IMR-90 (cell line): ENCODE measurements around the gene LPXN. TPM values are rescaled to one million over a fixed set of nuclear protein-coding genes. Genes with fewer than 3 reads are reported as not detected.

Experiments used
- ATAC-seq: fragments of 200-7000 bp; cut with Tn5 transposase; 2 replicates; pipeline ENCODE4 v1.9.1; 2020; ENCODE audit warnings: low read depth, mild to moderate bottlenecking, moderate library complexity
- BruUV-seq: library from RNA; stranded (reverse); fragments of 400-500 nt; replicated peaks from 2 replicates; lab custom pipeline; 2021; lab: Mats Ljungman, UMichigan
- CTCF ChIA-PET: fragments of 300-600 bp; formaldehyde crosslinking; extraction: SDS; loops from one replicate; lab custom pipeline; 2021; ENCODE audit warnings: antibody characterized with exemption; lab: Yijun Ruan, JAX
- POLR2A ChIA-PET: fragments of 300-600 bp; sonication (Branson Sonifier 250); formaldehyde crosslinking; loops from one replicate; lab custom pipeline; 2022; ENCODE audit warnings: antibody characterized with exemption; ENCODE audit not compliant: unreplicated experiment; lab: Charles Lee
- DNase-seq: peaks from one replicate; pipeline ENCODE4 v3.0.0; 2013
- H2AFZ ChIP-seq: replicated peaks from 2 replicates; pipeline ENCODE3; 2013; ENCODE audit warnings: low read length, mild to moderate bottlenecking; ENCODE audit not compliant: poor library complexity
- H2AK5ac ChIP-seq: 2 replicates; pipeline ENCODE4 v1.6.1; 2013; ENCODE audit warnings: low read depth, low read length, inconsistent platforms
- H2AK9ac ChIP-seq: replicated peaks from 2 replicates; pipeline ENCODE3; 2013; ENCODE audit warnings: mild to moderate bottlenecking, low read depth, low read length, moderate library complexity; ENCODE audit not compliant: poor library complexity
- H2BK120ac ChIP-seq: 2 replicates; pipeline ENCODE4 v1.6.1; 2013; ENCODE audit warnings: low read depth, low read length, inconsistent platforms
- H2BK15ac ChIP-seq: 3 replicates; pipeline ENCODE4 v1.6.1; 2013; ENCODE audit warnings: low read depth, low read length, inconsistent platforms
- H2BK20ac ChIP-seq: 2 replicates; pipeline ENCODE4 v1.6.1; 2013; ENCODE audit warnings: low read depth, mild to moderate bottlenecking, inconsistent platforms, low read length, moderate library complexity
- H2BK5ac ChIP-seq: 2 replicates; pipeline ENCODE4 v1.6.1; 2013; ENCODE audit warnings: mild to moderate bottlenecking, low read depth, low read length, inconsistent platforms; ENCODE audit not compliant: poor library complexity, severe bottlenecking
- H3K14ac ChIP-seq: replicated peaks from 2 replicates; pipeline ENCODE4 v1.6.1; 2013; ENCODE audit warnings: low read depth, low read length, inconsistent platforms
- H3K18ac ChIP-seq: 2 replicates; pipeline ENCODE4 v1.6.1; 2013; ENCODE audit warnings: low read depth, low read length, control low read depth
- H3K23ac ChIP-seq: 2 replicates; pipeline ENCODE4 v1.6.1; 2013; ENCODE audit warnings: low read depth, low read length, inconsistent platforms
- H3K27ac ChIP-seq: 2 replicates; pipeline ENCODE4 v1.5.1; 2013; ENCODE audit warnings: mild to moderate bottlenecking, control low read depth, low read length; ENCODE audit not compliant: insufficient read depth
- H3K27me3 ChIP-seq: 2 replicates; pipeline ENCODE4 v1.6.1; 2013; ENCODE audit warnings: low read length; ENCODE audit not compliant: control insufficient read depth, insufficient read depth
- H3K36me3 ChIP-seq: 2 replicates; pipeline ENCODE4 v1.6.1; 2013; ENCODE audit warnings: low read length, mixed read lengths; ENCODE audit not compliant: control insufficient read depth, insufficient read depth
- H3K4ac ChIP-seq: 2 replicates; pipeline ENCODE4 v1.6.1; 2013; ENCODE audit warnings: low read depth, low read length, inconsistent platforms
- H3K4me1 ChIP-seq: 2 replicates; pipeline ENCODE4 v1.6.1; 2013; ENCODE audit warnings: low read length, mixed read lengths; ENCODE audit not compliant: control insufficient read depth, insufficient read depth
- H3K4me2 ChIP-seq: 2 replicates; pipeline ENCODE4 v1.6.1; 2013; ENCODE audit warnings: low read depth, mild to moderate bottlenecking, control low read depth, low read length, moderate library complexity
- H3K4me3 ChIP-seq: 2 replicates; pipeline ENCODE4 v1.5.1; 2013; ENCODE audit warnings: low read depth, mild to moderate bottlenecking, control low read depth, low read length, moderate library complexity; ENCODE audit not compliant: insufficient read depth
- H3K56ac ChIP-seq: 2 replicates; pipeline ENCODE4 v1.6.1; 2013; ENCODE audit warnings: low read length, inconsistent platforms; ENCODE audit not compliant: insufficient read depth; ENCODE audit errors: extremely low read depth
- H3K79me1 ChIP-seq, 2 experiments: 2 replicates each; pipeline ENCODE4 v1.6.1; 2013; ENCODE audit warnings: low read length in 2 of 2, inconsistent platforms in 1 of 2, low read depth in 1 of 2
- H3K9ac ChIP-seq: 2 replicates; pipeline ENCODE4 v1.6.1; 2013; ENCODE audit warnings: low read depth, low read length, control low read depth
- H3K9me1 ChIP-seq: 2 replicates; pipeline ENCODE4 v1.6.1; 2013; ENCODE audit warnings: low read length, inconsistent platforms; ENCODE audit not compliant: insufficient read depth
- H3K9me3 ChIP-seq: 2 replicates; pipeline ENCODE4 v1.6.1; 2013; ENCODE audit warnings: low read length; ENCODE audit not compliant: control insufficient read depth, insufficient read depth
- H4K20me1 ChIP-seq: 2 replicates; pipeline ENCODE4 v1.6.1; 2013; ENCODE audit warnings: low read length, inconsistent platforms; ENCODE audit not compliant: insufficient read depth
- H4K5ac ChIP-seq: 2 replicates; pipeline ENCODE4 v1.6.1; 2013; ENCODE audit warnings: mild to moderate bottlenecking, low read depth, low read length, control low read depth
- H4K8ac ChIP-seq, 2 experiments: 2 replicates each; pipeline ENCODE4 v1.6.1; 2013; ENCODE audit warnings: low read depth in 2 of 2, low read length in 2 of 2, control low read depth in 1 of 2, inconsistent platforms in 1 of 2
- H4K91ac ChIP-seq: 2 replicates; pipeline ENCODE4 v1.6.1; 2013; ENCODE audit warnings: low read depth, low read length, inconsistent platforms; ENCODE audit not compliant: insufficient read depth
- BHLHE40 ChIP-seq: fragments of 150-350 bp; IDR thresholded peaks from 2 replicates; pipeline ENCODE4 v1.6.1; 2016; ENCODE audit warnings: mild to moderate bottlenecking, low read depth, low read length
- POLR2A ChIP-seq: IDR thresholded peaks from 2 replicates; pipeline ENCODE4 v1.6.1; 2012; ENCODE audit warnings: mild to moderate bottlenecking, low read depth, low read length
- WGBS, 2 experiments: methylation state at CpG; one replicate each; pipeline versions ENCODE4 v1.1.5 to v1.1.7; 2013; ENCODE audit warnings: missing lambda C conversion rate in 2 of 2; ENCODE audit not compliant: insufficient read length in 1 of 2; ENCODE audit errors: extremely low coverage in 2 of 2; 5-methylcytosine and 5-hydroxymethylcytosine counted together
- dilution Hi-C: fragments of 300-500 bp; cut with HindIII; formaldehyde crosslinking; loops from one replicate; pipeline ENCODE4 v1.14.3; 2018; ENCODE audit warnings: low sequenced_read_pairs; ENCODE audit not compliant: unreplicated experiment
- in situ Hi-C: fragments of 300-500 bp; cut with MboI; formaldehyde crosslinking; loops from 3 replicates; pipeline ENCODE4 v1.14.3; 2019; ENCODE audit warnings: low sequenced_read_pairs, inconsistent platforms, mixed read lengths
- intact Hi-C: fragments of 100-400 bp; cut with micrococcal nuclease; formaldehyde crosslinking; loops from 2 replicates; pipeline ENCODE4 v1.10.0; 2022
- polyA plus RNA-seq, 3 experiments: library from polyadenylated mRNA; depleted of rRNA; stranded (reverse); fragments of >200 nt; gene quantifications; 2 replicates each; pipeline ENCODE4 v1.2.3, GENCODE V29; 2012; ENCODE audit warnings: low replicate concordance in 1 of 3
- total RNA-seq: library from RNA; depleted of rRNA; stranded (reverse); fragments of >200 nt; gene quantifications from 2 replicates; pipeline ENCODE4 v1.2.3, GENCODE V29; 2012

LPXN gene
- total and polyA plus RNA-seq, 2 of the 4 experiments (the other 2 are of a cell fraction) = 13.4 to 15.7 TPM

DNA sequence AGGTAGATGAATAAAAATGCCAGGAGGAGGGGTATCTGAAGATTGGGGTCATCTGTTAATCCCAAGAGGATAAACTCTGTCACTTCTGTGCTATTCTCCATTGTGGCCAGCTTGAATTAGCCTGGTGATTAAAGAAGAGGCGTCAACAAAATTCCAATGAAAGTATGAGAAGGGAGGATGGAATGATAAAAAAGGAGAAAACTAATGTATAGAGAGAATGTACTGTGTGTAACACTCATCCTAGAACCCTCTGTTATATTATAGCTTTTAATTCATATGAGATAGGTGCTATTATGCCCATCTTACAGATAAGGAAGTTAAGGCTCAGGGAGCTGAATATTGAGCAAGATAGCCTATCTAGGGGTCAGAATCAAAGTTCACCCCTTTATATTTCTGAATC, 67.7 kb downstream of the LPXN start, which contains the start of gene OR5B21:
Gene OR5B21 (minus strand): TSS at position 101 of the 400 bp plus-strand sequence. CDS start 0 bp downstream, at position 101.
- intact Hi-C loops (no loop called here), in situ Hi-C loops (loop anchor here (25.0 kb wide), 1 partner anchor 1021 kb away; no protein-coding TSS in a partner anchor), dilution Hi-C loops (no loop called here)
- peak within 1 kb of the TSS; percentile 74; the same call in 1 of the 2 replicates for H4K5ac ChIP-seq
- H4K8ac ChIP-seq = peak within 1 kb of the TSS; percentile 41 to 65; a peak in 2 of 4 replicates
- peak within 1 kb of the TSS; percentile 87 for H2BK120ac ChIP-seq
- H3K27ac ChIP-seq = no peak within 1 kb of the TSS
- peak within 1 kb of the TSS; percentile 93 for H2BK20ac ChIP-seq
- peaks cover 2% of the 10 kb centered on the region; the same call in 1 of the 2 replicates for H3K9me1 ChIP-seq
- peak within 1 kb of the TSS; percentile 56; the same call in 1 of the 2 replicates for H2AK5ac ChIP-seq
- ChIA-PET CTCF (interaction anchor here (0.6 kb wide), 1 partner anchor 708 kb away, joined by 5 read pairs; no protein-coding TSS in a partner anchor), POLR2A (no interaction called here)
- DNase-seq = no peak
- H3K4me2 ChIP-seq = no peak within 1 kb of the TSS
- no peaks in the 10 kb centered on the region for H3K9me3 ChIP-seq
- peak within 1 kb of the TSS; percentile 45 for H3K4ac ChIP-seq
- H2BK5ac ChIP-seq = peak within 1 kb of the TSS; percentile 83
- no peak within 1 kb of the TSS for H3K9ac ChIP-seq
- no peaks in the 10 kb centered on the region for H3K79me1 ChIP-seq
- no peak within 1 kb of the TSS for H3K56ac ChIP-seq
- TF ChIP-seq POLR2A (no peak), BHLHE40 (no peak)
- H2BK15ac ChIP-seq = peak within 1 kb of the TSS; percentile 30; the same call in 2 of the 3 replicates
- H2AK9ac ChIP-seq = peak within 1 kb of the TSS; percentile 30
- H3K4me1 ChIP-seq = peaks cover 4% of the 10 kb centered on the region; the same call in 1 of the 2 replicates
- H4K91ac ChIP-seq = peak within 1 kb of the TSS; percentile 70
- 0 out of 2 replicates have a peak within 1 kb of the TSS, but pooled peaks have one; percentile 33 for H3K14ac ChIP-seq
- no CpG with 5 or more reads among the region's 1 CpG for WGBS, 2 experiments
- no TSS peak for BruUV-seq
- H3K23ac ChIP-seq = 0 out of 2 replicates have a peak within 1 kb of the TSS, but pooled peaks have one; percentile 12
- H3K18ac ChIP-seq = peak within 1 kb of the TSS; percentile 85
- no peaks in the 10 kb centered on the region for H4K20me1 ChIP-seq
- no peak within 1 kb of the TSS for H3K4me3 ChIP-seq
- no peaks in the 10 kb centered on the region for H3K27me3 ChIP-seq
- no peaks in the 10 kb centered on the region for H3K36me3 ChIP-seq
- no peak for ATAC-seq
- H2AFZ ChIP-seq = peak within 1 kb of the TSS; percentile 24
